HS-5 (cell line): Measurements from ENCODE around the gene UNC5A.

Experiments
- DNase-seq: peaks from one replicate; pipeline ENCODE4 v3.0.0-alpha.2; 2012; ENCODE audit warnings: low read depth

The UNC5A gene

DNA sequence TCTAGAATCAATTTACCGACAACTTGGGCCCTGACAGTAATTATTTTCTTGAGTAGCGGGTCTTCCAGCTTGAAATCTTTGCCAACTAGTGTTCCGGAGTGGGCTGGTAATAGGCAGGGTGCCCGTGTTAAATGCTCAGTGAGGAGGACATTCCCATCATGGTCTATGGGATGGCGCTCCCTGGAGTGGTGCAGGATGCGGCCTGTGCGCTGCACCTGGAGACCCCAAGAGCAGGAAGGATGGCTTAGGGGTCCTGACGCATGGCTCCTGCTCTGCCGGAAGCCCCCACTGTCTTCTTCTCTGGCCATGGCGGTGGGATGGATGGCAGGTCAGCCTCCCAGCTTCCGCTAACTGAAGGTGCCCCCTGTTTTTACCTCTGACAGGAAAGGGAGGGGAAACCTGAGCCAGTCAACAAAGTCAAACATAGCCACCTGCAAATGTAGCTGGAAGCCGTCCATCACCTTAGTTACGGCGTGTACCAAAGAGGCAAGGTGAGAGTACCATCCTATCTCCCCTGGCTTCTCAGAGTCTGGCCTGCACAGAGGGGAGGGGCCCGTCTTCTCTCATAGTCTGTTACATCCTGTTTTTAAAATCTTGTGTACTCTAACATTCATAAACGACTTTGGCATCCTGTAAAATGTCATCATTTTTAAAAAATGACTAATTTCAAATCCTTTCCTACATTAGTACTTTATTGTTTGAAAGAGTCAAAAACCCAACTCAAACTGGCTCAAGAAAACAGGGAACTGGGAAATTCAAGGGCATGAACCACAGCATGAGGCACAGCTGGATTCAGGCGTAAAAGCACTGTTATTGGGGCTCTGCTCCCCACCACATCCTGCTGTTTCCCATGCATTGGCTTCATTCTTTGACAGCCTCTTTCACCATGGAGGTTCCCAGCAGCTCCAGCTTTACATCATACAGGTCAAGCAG is 28.5 kb upstream of the UNC5A start:
- peak; percentile 26 for DNase-seq

DNA sequence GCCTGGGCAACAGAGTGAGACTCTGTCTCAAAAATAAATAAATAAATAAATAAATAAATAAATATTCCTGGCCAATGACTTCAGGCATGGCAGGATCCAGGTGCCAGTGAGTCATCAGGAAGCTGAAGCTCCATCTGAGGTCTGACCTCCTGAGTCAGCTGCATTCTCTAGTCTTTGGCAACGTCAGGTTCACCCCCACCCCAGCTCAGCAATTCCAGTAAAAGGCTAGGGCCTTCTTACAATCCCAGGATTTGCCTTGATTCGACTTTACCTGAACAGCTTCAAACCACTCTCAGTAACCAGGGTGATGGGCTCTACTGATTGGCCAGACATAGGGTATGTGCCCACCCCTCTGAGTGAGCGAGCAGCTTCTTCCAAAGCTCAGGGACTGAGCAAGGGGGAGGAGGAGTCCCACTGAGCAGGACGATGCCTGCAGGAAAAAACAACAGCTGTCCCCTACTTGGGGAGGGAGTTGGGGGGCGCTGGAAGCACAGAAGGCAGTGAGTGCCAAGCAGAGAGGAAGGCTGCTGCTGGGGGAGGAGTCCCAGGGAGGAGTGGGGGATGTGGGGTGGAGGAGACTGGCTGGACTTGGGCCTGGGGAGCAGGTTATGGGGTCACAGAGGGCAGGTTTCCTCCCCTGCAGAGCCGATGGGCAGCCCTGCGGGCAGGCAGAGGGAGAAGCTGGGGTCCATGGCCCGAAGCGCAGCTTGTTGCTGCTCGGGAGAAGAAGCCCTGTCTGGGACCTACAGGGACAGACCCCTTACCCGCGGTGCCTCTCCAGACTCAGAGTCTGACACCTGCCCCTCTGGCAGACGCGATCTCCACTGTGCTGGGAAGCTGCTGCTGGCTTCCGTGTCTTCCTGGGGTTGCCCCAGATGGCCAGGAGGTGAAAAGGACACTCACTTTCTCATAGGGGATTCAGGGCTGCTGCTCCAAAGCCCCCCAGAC is 25.9 kb upstream of the UNC5A start:
- DNase-seq = peak; percentile 90

DNA sequence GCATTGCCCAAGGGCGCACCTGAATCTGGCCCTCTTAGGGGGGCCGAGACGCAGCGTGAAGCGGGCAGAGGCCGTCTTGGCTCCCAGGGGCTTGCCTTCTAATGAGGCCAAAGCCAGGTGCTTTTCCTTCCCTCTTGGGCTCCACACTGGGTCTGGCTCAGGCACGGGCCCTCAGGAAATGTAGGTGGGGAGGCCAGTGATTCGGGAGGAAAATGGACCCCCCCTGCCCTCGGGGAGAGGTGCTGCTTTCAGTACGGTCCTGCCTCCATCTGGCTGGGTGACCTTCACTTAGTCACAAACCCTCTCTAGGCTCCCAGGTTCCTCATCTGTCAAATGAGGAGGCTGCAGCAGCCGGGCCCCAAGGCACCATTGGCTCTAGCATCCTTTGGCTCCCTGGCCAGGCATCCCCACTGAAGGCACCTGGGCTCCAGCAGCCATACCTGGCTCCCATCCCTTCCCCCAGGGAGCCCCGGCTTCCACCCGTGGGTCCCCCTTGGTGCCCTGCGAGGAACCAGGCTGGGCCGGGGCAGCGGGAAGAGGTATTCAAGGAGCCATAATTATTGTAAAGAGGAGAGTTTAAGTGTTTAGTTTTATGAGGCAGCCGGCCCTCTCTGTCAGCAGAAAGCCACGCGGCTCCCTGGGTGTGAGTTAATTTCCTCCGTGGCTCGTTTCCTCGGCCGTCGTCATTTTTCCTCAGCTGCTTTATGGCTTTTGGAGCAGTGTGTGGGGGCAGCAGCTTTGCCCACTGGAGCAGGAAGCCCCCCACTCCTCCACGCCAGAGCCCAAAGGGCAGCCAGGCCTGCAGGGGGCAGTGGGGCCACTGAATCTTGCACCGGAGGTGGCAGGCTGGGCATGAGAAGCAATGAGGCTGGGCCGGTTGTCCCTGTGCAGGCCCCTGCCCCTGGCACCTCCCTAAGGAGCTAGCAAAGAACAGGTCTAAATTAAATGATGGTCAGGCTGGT is 24.9 kb upstream of the UNC5A start:
- no peak for DNase-seq

DNA sequence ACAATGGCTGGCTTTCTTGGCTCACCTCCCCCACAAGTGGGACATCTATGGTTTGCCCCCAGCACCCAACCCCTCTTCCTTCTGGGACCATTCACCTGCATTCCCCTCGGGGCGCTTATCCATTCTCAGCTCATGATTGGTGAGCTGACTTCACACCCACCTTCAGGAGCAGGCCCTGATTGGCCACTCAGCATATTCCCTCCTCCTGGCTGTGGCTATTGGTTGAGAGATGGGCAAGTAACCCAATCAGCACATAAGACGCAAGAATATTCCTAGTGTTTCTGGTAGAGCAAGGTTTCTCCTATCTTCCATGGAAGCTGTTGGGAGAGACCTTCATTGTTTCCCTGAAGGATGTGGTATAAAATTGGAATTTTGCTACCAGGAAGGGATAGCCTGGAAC is 22.7 kb upstream of the UNC5A start:
- DNase-seq = no peak

DNA sequence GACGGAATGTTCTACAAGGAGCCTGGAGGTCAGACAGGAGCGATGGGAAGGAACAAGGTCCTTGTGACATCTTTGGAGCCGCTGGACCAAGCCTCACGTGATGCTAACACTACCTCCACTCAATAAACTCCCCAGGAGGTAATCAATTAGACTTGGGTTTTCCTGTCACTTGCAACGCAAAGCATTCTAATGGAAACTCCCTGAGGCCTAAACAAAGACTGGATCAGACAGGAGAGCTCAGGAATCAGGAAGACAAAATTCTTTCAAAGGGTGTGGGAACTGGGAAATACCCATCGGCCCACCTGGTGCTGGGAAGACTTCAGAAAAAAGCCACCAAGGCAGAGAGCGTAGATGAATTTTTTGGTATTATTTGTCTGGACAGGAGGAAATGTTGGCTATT is 22.3 kb upstream of the UNC5A start:
- DNase-seq = no peak

DNA sequence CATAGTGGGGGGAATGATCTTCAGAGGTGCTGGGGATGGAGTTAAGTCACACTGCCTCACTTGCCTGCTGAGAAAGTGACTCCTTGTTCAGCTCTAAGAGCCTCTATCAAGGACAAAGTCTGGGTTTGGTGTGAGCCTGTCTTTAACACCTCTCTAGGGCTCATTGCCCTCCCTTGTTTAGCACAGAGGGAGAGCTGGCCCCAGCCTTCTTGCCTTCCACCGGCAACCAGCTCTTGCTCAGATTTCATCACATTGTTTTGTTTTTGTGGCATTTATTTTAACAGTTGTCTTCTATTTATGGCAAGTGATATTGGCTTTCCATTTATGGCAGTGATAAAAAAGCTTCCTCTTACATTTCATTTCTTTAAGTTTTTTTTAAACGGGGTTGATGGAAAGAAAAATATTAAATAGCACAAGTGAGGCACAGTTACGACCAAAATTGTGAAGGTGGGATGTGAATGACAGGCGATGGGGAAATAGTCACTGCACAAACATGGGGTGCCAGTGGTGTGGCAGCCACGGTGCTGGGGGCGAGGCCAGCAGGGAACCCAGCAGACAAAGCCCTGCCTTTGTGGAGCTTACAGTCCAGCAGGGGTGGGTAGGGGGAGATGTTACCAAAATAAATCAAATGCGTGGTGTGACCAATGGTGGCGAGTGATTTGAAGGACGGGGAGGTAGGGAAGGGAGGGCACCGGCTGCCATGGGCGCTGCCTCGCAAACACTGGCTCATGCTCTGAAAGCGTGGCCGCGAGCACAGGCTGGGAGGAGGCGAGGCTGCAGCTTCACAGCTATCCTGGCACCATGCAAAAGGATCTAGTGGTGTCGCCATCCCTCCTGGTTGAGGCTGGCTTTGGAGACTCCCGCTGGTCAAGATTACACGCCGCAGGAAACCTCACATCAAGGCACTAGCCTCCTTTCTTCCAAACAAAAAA is 21.2 kb upstream of the UNC5A start:
- no peak for DNase-seq

DNA sequence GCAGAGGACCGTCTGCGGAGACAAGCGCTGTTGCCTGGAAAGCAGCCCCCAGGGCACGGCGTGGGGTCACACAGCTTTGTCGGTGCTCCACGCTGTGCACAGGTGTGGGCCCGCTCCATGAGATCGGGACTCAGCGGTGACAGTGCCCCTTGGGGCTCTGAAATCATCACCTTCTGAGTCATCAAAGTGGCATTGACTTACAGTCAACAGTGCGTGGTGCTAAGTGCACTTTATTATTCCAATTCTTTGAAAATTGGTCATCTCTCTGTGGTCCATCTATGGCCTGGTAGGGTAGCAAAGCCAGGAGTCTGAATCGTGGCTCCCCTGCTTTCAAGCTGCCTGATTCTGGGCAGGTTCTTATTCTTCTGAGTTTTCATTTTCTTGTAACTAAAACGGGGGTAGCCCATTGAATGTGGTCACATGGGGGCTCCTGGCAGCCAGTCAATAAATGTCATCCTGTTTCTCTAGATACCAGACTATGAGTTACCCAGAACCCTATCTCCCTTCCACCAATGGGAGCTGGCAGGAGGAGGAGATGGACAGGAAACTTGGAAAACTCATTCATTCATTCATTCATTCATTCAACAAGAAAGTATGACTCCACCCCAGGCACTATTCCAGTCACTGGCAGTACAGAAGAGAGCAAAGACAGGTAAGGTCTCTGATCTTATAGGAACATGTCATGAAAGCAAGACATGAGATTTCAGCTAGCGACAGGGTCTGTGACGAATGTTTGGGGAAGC is 20.3 kb upstream of the UNC5A start:
- no peak for DNase-seq

DNA sequence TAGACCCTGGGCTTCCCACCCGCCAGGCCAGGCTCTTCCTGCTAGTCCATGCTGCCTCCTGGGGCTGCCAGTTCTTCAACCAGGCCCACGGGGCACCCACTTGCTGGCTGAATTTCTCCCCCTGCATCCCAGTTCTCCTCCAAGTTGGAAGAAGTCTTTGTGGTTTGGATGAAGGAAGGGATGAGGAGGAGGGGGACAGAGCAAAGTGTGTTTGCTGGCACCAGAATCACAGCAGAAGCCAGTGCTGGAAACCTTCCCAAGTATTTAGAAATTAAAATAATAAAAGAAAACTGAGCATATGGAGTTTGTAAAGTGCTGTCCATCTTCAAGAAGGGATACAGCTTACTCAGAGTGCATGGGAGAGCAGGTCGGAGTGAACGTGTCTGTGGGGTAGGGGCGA is 19.4 kb upstream of the UNC5A start:
- no peak for DNase-seq

DNA sequence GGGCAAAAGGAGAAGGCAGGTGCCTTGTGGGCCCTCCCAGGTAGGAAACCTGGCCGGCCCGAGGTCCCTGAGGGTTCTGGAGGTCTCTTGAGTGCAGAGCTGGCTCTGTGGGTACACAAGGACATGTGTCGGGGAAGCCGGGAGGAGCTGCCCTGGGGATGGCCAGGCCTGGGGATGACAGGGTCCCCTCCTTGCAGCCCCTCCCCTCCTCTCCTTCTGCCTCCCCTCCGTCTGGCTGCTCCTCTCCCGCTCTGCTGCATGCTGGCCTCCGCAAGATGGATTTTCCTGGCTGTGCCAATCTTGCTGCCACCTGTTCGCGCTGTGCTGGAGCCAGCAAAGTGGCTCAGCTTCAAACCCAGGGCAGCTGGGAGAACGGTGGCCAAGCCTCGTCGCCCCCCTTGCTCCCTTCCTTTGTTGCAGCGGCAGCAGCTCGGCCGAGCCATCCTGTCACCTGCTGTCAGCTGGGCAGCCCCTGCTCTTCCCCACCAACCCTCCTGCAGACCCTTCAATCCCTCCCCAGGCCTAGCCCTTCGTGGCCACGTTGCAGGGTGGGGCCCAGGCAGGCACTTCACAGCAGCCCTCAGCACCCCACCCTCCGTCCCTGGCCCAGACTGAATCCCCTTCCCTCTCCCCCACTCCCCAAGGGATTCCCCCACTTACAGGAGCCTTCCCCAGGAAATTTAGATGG is 17.6 kb upstream of the UNC5A start:
- no peak for DNase-seq

DNA sequence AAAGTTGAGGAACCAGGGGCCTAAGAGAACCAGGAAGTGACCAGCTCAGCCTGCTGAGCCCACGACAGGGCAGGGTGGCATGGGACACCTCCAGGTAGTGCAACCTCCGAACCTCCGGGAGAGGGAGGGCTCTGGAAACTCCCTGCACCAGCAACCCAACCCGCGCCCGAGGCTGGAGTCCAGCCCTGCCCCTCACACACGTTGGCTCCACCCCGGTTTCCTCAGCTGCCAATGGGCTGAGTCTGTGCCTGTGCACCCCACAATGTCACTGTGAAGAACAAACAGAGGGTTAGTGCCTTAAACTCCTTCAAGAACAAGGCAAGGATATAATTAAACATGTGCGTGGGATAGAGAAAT is 17.0 kb upstream of the UNC5A start:
- DNase-seq = no peak

DNA sequence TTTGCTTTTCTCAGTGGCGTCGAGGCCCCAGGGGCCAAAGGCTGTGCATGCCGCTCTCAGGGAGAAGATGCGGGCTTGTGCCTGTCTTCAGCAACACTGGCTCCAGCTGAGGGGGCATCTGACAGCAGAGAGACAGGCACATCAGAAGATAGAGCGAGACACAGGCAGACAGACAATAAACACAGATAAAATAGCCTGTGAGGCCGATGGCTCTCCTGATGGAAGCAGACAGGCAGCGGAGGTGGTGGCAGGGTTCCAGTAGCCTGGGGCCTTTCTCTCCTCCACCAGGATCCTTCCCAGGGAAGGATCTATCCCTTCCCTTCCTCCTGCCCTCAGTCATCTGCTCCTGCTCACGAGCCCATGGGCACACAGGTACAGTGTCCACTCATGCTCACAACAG is 16.6 kb upstream of the UNC5A start:
- DNase-seq = no peak

DNA sequence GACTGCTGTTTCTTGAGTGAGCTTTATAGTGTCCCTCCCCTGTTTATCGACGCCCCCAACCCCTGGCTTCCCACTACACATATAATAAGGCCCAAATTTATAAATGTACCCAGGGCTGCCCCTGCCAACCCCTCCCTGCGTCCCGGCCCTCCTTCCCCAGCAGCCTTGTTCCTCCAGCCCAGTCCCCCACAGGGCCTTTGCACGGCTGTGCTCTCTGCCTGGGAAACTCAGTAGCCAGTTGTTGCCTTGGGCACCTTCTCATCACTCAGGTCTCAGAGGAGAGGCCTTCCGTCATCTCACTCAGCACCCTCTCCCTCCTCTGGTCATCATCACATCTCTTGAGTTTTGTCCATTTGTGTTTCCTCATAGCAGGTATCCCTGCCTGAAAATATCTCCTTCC is 15.8 kb upstream of the UNC5A start:
- DNase-seq = no peak

DNA sequence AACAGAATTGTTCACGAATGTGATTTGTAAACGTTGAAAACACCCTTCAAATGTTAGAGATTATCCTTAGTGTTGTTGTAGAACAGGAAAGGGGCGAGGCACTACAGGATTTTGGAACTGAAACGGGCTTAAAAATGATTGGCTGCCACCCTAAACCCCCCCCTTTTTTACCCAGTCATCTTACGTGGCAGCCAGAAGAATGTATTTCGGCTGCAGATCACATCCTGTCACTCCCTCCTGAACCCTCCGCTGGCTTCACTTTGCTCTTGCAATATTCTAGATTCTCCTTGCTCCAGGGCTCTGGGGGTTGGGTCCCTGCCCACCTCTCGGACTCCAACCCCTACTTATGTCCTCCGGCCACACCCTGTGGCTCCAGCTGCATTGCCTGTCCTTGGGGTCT is 13.9 kb upstream of the UNC5A start:
- DNase-seq = no peak

DNA sequence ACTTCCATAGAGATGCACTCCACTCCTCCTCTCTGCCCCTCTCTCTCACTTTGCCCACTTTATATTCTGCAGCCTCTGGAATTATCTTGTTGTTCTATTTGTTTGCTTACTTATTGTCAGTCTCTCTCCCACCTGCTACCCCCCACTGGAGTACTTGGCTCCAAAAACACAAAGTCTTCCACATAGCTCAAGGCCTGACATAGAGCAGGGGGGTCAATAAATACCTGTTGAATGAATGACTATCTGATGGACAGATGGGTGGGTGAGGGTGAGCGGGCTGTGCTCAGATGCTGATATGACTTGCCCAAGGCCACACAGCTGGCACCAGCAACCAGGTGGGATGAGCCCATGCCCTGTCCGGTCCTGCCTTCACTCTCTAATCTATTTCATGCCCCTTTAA is 13.4 kb upstream of the UNC5A start:
- DNase-seq = no peak

DNA sequence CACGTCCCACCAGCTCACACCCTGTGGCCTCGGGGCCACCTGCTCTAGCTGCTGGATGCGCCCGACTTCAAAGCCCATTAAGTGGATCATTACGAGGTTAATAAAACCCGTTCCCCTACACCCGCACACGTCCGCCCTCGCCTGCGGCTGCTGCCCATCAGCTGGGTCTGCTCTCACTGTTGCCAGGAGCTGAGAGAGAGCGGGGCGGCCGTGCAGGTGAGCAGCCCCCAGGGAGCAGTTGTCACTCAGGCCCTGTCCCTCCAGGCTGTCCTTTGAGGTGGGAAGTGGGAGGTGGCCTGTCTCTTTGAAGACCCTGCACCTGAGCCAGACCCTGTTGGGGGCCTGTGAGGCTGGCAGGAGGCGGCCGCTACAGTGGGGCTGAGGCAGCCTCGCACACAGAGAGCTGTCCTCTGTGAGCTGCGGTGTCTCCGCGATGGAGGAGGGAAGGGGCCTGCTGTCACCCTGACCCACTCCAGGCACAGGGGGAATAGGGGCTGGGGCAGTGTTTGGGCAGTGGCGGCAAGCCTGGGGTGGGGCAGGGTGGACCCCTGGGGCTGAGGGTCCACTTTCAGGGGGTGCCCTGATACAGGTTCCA is 12.8 kb upstream of the UNC5A start:
- no peak for DNase-seq

DNA sequence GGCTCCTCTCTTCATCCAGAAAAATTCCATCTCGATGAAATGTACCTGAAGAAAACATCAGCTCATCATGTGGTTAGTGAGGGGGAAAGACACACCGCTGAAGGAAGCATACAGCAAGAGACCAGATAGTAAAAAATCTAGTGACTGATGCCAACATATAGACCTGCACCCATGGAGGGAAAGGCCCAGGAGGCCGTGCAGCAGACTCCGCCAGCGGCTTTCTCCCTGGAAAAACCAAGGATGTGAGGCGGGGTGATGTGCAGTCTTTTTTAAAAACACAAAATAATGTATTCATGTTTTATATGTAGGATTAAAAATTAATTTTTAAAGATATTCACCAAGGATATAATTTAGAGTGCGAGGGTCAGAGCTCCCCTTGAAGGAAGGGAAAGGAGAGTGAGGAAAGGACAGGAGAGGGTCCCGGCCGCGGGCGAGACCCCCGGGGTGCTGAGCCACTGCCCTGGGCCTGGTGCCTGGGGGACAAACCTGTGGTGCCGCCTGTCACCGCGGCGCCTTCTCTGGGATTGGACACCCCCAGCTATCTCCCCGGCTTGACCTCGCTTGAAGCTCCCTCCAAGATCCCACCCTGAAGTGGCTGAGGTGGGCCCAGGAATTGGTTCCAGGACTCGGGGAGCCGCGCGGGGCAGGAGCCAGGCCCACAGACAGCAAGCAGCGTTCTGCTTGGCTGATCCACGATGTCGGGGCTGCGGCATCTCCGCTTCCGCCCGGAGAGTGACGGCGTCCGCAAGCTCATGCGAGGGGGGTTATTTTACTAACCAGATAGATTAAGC is 12.1 kb upstream of the UNC5A start:
- DNase-seq = no peak

DNA sequence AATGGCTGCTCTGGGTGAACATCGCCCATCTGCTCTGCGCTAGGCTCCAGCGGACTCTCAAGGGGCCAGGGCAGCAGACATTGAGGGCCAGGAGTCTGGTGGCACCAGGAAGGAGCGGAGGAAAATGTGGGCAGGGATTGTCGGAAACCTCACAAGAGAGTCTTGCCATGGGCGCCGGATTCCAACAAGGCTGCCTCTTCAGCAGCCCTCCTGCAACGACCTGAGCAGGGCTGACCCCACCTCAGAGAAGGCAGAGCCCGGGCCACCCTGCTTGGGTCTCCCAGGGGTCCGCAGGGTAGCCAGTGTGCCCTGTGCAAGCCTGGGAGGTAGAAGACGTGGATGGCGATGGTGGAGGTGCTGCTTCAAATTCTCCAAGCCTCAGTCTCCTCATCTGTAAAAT is 11.4 kb upstream of the UNC5A start:
- DNase-seq = no peak

DNA sequence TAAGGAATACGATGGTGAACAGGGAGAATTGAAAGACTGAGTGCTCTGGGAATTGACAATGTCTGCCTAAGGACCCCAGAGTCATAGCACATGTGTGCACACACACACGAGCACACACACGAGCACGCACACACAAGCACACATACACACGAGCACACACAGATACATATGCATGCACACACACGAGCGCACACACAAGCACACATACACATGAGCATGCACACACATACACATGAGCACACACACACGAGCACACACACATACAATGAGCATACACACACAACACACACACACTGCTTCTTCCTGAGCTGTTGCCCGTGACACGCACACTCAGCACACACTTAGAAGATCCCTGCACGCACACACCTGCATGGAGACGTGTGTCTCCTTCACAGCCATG is 10.9 kb upstream of the UNC5A start:
- no peak for DNase-seq
